HepG2 (cell line): ENCODE measurements around the gene ARVCF. TPM values are rescaled to one million over a fixed set of nuclear protein-coding genes. Genes with fewer than 3 reads are reported as not detected.

Source experiments
- ARID5B ChIP-seq: IDR thresholded peaks from 2 replicates; pipeline ENCODE4 v1.4.0; 2020; ENCODE audit warnings: mild to moderate bottlenecking, missing genetic modification reagents
- BRF2 ChIP-seq: sonication (generic); formaldehyde crosslinking; IDR thresholded peaks from 2 replicates; pipeline ENCODE4 v1.8.1; 2022; ENCODE audit warnings: mild to moderate bottlenecking, missing genetic modification reagents
- FOXK2 ChIP-seq: fragments of 450-650 bp; IDR thresholded peaks from 2 replicates; pipeline ENCODE4 v1.6.1; 2016
- KLF16 ChIP-seq, 2 experiments: sonication (generic) in 1 of 2; formaldehyde crosslinking in 1 of 2; IDR thresholded peaks; 2 replicates each; pipeline versions ENCODE4 v1.6.1 to v1.8.0; 2016 to 2023; ENCODE audit warnings: missing genetic modification reagents in 2 of 2, missing compliant biosample characterization in 1 of 2
- NONO ChIP-seq, 2 experiments: fragments of 450-650 bp in 1 of 2; sonication (generic) in 1 of 2; formaldehyde crosslinking in 1 of 2; IDR thresholded peaks in 1 of 2; conservative IDR thresholded peaks in 1 of 2; 2 replicates each; pipeline versions ENCODE4 v1.6.1 to v1.8.0; 2017 to 2022; ENCODE audit warnings: mild to moderate bottlenecking in 1 of 2, missing genetic modification reagents in 1 of 2, moderate library complexity in 1 of 2
- NR2F1 ChIP-seq, 2 experiments: fragments of 450-650 bp in 1 of 2; formaldehyde crosslinking in 1 of 2; IDR thresholded peaks; 2 replicates each; pipeline versions ENCODE4 v1.5.0 to v1.6.1; 2016 to 2020; ENCODE audit warnings: mild to moderate bottlenecking in 1 of 2, missing compliant biosample characterization in 1 of 2, missing genetic modification reagents in 1 of 2, moderate library complexity in 1 of 2
- PAXIP1 ChIP-seq: sonication (generic); formaldehyde crosslinking; conservative IDR thresholded peaks from 2 replicates; pipeline ENCODE4 v1.4.0; 2020; ENCODE audit warnings: mild to moderate bottlenecking, missing genetic modification reagents, moderate library complexity
- PCBP1 ChIP-seq: fragments of 200-400 bp; formaldehyde crosslinking; IDR thresholded peaks from 2 replicates; pipeline ENCODE4 v1.6.1; 2017; ENCODE audit warnings: mild to moderate bottlenecking, low read depth, low read length, borderline replicate concordance
- PRDM4 ChIP-seq: sonication (generic); formaldehyde crosslinking; IDR thresholded peaks from 2 replicates; pipeline ENCODE4 v1.9.0; 2021; ENCODE audit warnings: missing genetic modification reagents, borderline replicate concordance
- TCF7L2 ChIP-seq: IDR thresholded peaks from 2 replicates; pipeline ENCODE4 v1.6.1; 2011; ENCODE audit warnings: mild to moderate bottlenecking, low read depth, low read length, moderate library complexity
- YY1 ChIP-seq: IDR thresholded peaks from 2 replicates; pipeline ENCODE4 v1.6.1; 2011; ENCODE audit warnings: low read length, low read depth, moderate library complexity, mild to moderate bottlenecking; ENCODE audit not compliant: insufficient read depth, insufficient replicate concordance
- ZFY ChIP-seq: sonication (generic); formaldehyde crosslinking; IDR thresholded peaks from 2 replicates; pipeline ENCODE4 v1.4.0; 2020; ENCODE audit warnings: missing genetic modification reagents
- ZNF44 ChIP-seq: sonication (generic); formaldehyde crosslinking; IDR thresholded peaks from 2 replicates; pipeline ENCODE4 v1.5.1; 2020; ENCODE audit warnings: mild to moderate bottlenecking, missing genetic modification reagents
- ZNF512 ChIP-seq: sonication (generic); formaldehyde crosslinking; IDR thresholded peaks from 2 replicates; pipeline ENCODE4 v1.4.0; 2020; ENCODE audit warnings: mild to moderate bottlenecking, missing genetic modification reagents
- polyA plus RNA-seq, 8 experiments: library from polyadenylated mRNA; depleted of rRNA in 3 of 8; stranded (reverse) in 7 of 8; unstranded in 1 of 8; fragments of >200 nt; fragmentation: Illumina TruSeq in 4 of 8; extraction: Trizol in 4 of 8; gene quantifications; 2 replicates each; pipeline versions ENCODE4 v1.2.1 to v1.2.3, GENCODE V29; 2011 to 2016; ENCODE audit warnings: low read depth in 4 of 8, missing spikeins in 1 of 8, mixed read lengths in 1 of 8; ENCODE audit not compliant: insufficient read depth in 1 of 8
- total RNA-seq, 5 experiments: library from RNA; depleted of rRNA; stranded (reverse); fragments of >200 nt; fragmentation: Illumina TruSeq; extraction: Trizol; gene quantifications; 2 replicates each; pipeline ENCODE4 v1.2.3, GENCODE V29; 2016; ENCODE audit warnings: low read depth in 1 of 5

Gene ARVCF
- total and polyA plus RNA-seq, 2 of the 13 experiments (the other 11 are each of a cell fraction or from before 2014, with no cell fraction given) = 16.4 to 17.7 TPM

GRCh38 chr22:20016734-20017621 lies at the start of gene ARVCF (continued):
- TF ChIP-seq ARID5B (no peak), NR2F1 (CRISPR knock-in tag; IDR thresholded peaks at IDR 0.05) (no peak), NONO (IDR thresholded peaks at IDR 0.05) (no peak), NONO (CRISPR knock-in tag; conservative IDR thresholded peaks at IDR 0.05) (peak; percentile 13; the same call in 1 of the 2 replicates), ZFY (CRISPR knock-in tag) (no peak), ZNF44 (CRISPR knock-in tag) (no peak), ZNF512 (CRISPR knock-in tag) (no peak), PAXIP1 (CRISPR knock-in tag) (no peak), TCF7L2 (no peak), PCBP1 (no peak), PRDM4 (CRISPR knock-in tag) (no peak), KLF16 (CRISPR knock-in tag; IDR thresholded peaks at IDR 0.05) (no peak), BRF2 (CRISPR knock-in tag) (no peak), FOXK2 (no peak), YY1 (peak; percentile 52)
